Dermis microvascular lymphatic vessel endothelial cell (primary cell): ENCODE results near the gene FAM135A. TPM values are rescaled to one million over a fixed set of nuclear protein-coding genes. Genes with fewer than 3 reads are reported as not detected.
"Not testable (repeated sequence)": the region's sequence is repeated elsewhere in the genome, so short reads cannot be mapped to it uniquely, and the experiment has no call there.

ENCODE experiments used
- DNase-seq, 2 donors: peaks; one replicate each; pipeline versions ENCODE4 v3.0.0 to v3.0.0-alpha.2; 2010; ENCODE audit warnings: low read depth in 2 of 2
- total RNA-seq: library from RNA; depleted of rRNA; stranded (reverse); fragments of >200 nt; gene quantifications from 2 replicates; pipeline ENCODE4 v1.2.1, GENCODE V29; 2014

The FAM135A gene
- total RNA-seq, 1 donor from 2014 or later = 11.2 TPM

DNA sequence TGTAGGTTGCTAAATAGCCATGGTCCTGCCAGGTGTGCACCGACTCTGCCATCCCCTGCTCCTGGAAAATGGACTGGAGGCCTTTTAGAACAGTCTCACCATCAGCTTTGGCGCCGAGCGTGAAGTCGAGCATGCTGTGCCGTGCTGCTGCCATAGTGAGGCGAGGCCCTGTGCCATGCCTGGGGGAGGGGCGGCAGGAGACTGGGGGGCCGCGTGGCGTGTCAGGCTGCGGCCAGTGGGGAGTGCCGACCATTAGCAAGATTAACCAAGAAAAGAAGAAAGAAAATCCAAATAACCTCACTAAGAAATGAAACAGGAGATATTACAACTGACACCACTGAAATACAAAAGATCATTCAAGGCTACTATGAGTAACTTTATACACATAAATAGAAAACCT, 195.9 kb downstream of the FAM135A start:
- DNase-seq = not testable (repeated sequence)

Other genes starting within 250 kb of the FAM135A start
- gene COL9A1, start 110.4 kb upstream of the FAM135A start, total RNA-seq = not detected in 2 replicates
- gene SDHAF4, start 153.4 kb downstream of the FAM135A start, total RNA-seq = 3.9 and 4.8 TPM in 2 replicates